ENCODE results near the gene TMEM8B. TPM values are rescaled to one million over a fixed set of nuclear protein-coding genes. Genes with fewer than 3 reads are reported as not detected.

The TMEM8B gene
- total and polyA plus RNA-seq, 10 donors = 2.9 to 9.8 (median 6.2) TPM

GRCh38 chr9:35792024-35792813 lies 36.8 kb upstream of the TMEM8B start:
- Histone ChIP-seq H3K4me1 (peaks cover 7 to 22% (median 14%) of the 10 kb centered on the region in 6 donors), H3K9me3 (no peaks in the 10 kb centered on the region), H3K27ac (peak overlapping the region in 2 of 8 donors; percentile 58 to 60), H3K4me3 (peak overlapping the region in 4 of 8 donors; percentile 17 to 62 (median 34)), H3K27me3 (replicated peaks in 1 of 7) (peaks cover 0 to 12% (median 0%) of the 10 kb centered on the region in 7 donors), H3K36me3 (peaks cover 0 to 21% (median 1%) of the 10 kb centered on the region in 6 donors)
- TF ChIP-seq POLR2AphosphoS5 (IDR thresholded peaks at IDR 0.05) (no peak), POLR2A (IDR thresholded peaks at IDR 0.05) (no peak), CTCF (IDR thresholded peaks at IDR 0.05 in 8 of 11, conservative IDR thresholded peaks at IDR 0.05 in 3 of 11) (no peak)
- intact Hi-C loops (cut with DNase I; ENCODE audit: low total_unique reads) = no loop called here
- no peak for DNase-seq
- 86 to 96% (median 93%) methylated on average over 22 to 34 of the region's 34 CpGs for WGBS, 5 donors

GRCh38 chr9:35792826-35793225 lies 36.2 kb upstream of the TMEM8B start:
- DNase-seq = no peak
- 93 to 97% (median 95%) methylated on average over 14 of the region's 14 CpGs for WGBS, 5 donors
- Histone ChIP-seq H3K4me1 (peaks cover 7 to 22% (median 14%) of the 10 kb centered on the region in 6 donors), H3K36me3 (peaks cover 0 to 18% (median 0%) of the 10 kb centered on the region in 6 donors), H3K27ac (no peak overlapping the region), H3K4me3 (no peak overlapping the region), H3K9me3 (no peaks in the 10 kb centered on the region), H3K27me3 (replicated peaks in 1 of 7) (peaks cover 0 to 12% (median 0%) of the 10 kb centered on the region in 7 donors)
- TF ChIP-seq CTCF (IDR thresholded peaks at IDR 0.05 in 8 of 11, conservative IDR thresholded peaks at IDR 0.05 in 3 of 11) (no peak), POLR2AphosphoS5 (IDR thresholded peaks at IDR 0.05) (no peak), POLR2A (IDR thresholded peaks at IDR 0.05) (no peak)
- intact Hi-C loops (cut with DNase I; ENCODE audit: low total_unique reads) = no loop called here

GRCh38 chr9:35793461-35793860 lies 35.6 kb upstream of the TMEM8B start:
- Histone ChIP-seq H3K27ac (no peak overlapping the region), H3K36me3 (peaks cover 0 to 18% (median 0%) of the 10 kb centered on the region in 6 donors), H3K4me3 (no peak overlapping the region), H3K4me1 (peaks cover 7 to 22% (median 14%) of the 10 kb centered on the region in 6 donors), H3K27me3 (replicated peaks in 1 of 7) (peaks cover 0 to 12% (median 0%) of the 10 kb centered on the region in 7 donors), H3K9me3 (no peaks in the 10 kb centered on the region)
- TF ChIP-seq POLR2A (IDR thresholded peaks at IDR 0.05) (no peak), POLR2AphosphoS5 (IDR thresholded peaks at IDR 0.05) (no peak), CTCF (IDR thresholded peaks at IDR 0.05 in 8 of 11, conservative IDR thresholded peaks at IDR 0.05 in 3 of 11) (no peak)
- WGBS, 5 donors = 74 to 94% (median 89%) methylated on average over 2 of the region's 2 CpGs
- DNase-seq = no peak
- intact Hi-C loops (cut with DNase I; ENCODE audit: low total_unique reads) = no loop called here

- peaks cover 0 to 9% (median 0%) of the 10 kb centered on the region in 7 donors for H3K27me3 ChIP-seq (replicated peaks in 1 of 7)
- no peak overlapping the region for H3K27ac ChIP-seq
- DNase-seq = no peak
- TF ChIP-seq POLR2A (IDR thresholded peaks at IDR 0.05) = no peak
- intact Hi-C loops (cut with DNase I; ENCODE audit: low total_unique reads) = no loop called here
- no peaks in the 10 kb centered on the region for H3K9me3 ChIP-seq
- H3K4me3 ChIP-seq = no peak overlapping the region
- peaks cover 0 to 30% (median 2%) of the 10 kb centered on the region in 6 donors for H3K36me3 ChIP-seq
- peaks cover 3 to 15% (median 8%) of the 10 kb centered on the region in 6 donors for H3K4me1 ChIP-seq
These were observed 33.3 kb upstream of the TMEM8B start for GRCh38 chr9:35795695-35796094.
